ENCODE measurements around the gene GAPVD1. TPM values are rescaled to one million over a fixed set of nuclear protein-coding genes. Genes with fewer than 3 reads are reported as not detected.
"Not testable (repeated sequence)": the region's sequence is repeated elsewhere in the genome, so short reads cannot be mapped to it uniquely, and the experiment has no call there.

Gene GAPVD1
- total and polyA plus RNA-seq, 4 donors, result 6.5 to 67.7 (median 35.9) TPM

GRCh38 chr9:125286935-125287433, 25.4 kb downstream of the GAPVD1 start:
- H3K4me1 ChIP-seq (ENCODE audit: control insufficient read depth in 1 of 2, insufficient read depth in 2 of 2, low read length in 2 of 2); H3K4me3 ChIP-seq (ENCODE audit: low read length in 2 of 2); H3K27ac ChIP-seq (ENCODE audit: low read depth in 1 of 2, low read length in 2 of 2); ATAC-seq (ENCODE audit: low FRiP score); H3K27me3 ChIP-seq (ENCODE audit: control insufficient read depth in 1 of 2, insufficient read depth in 2 of 2, low read length in 1 of 2); DNase-seq; intact Hi-C loops (cut with DNase I); H3K36me3 ChIP-seq (ENCODE audit: control insufficient read depth in 1 of 2, insufficient read depth in 2 of 2, low read length in 1 of 2); H3K9me3 ChIP-seq (ENCODE audit: control insufficient read depth, low read length): not testable (repeated sequence)
- WGBS, 2 donors, result 76 to 80% methylated on average over 7 of the region's 7 CpGs

- no peaks in the 10 kb centered on the region for H3K27me3 ChIP-seq (ENCODE audit: control insufficient read depth in 1 of 2, insufficient read depth in 2 of 2, low read length in 1 of 2)
- peaks cover 0 to 4% of the 10 kb centered on the region in 2 donors for H3K4me1 ChIP-seq (ENCODE audit: control insufficient read depth in 1 of 2, insufficient read depth in 2 of 2, low read length in 2 of 2)
- H3K4me3 ChIP-seq (ENCODE audit: low read length in 2 of 2), result no peak overlapping the region
- DNase-seq (no peak), ATAC-seq (ENCODE audit: low FRiP score) (no peak)
- H3K9me3 ChIP-seq (ENCODE audit: control insufficient read depth, low read length), result no peaks in the 10 kb centered on the region
- no peak overlapping the region for H3K27ac ChIP-seq (ENCODE audit: low read depth in 1 of 2, low read length in 2 of 2)
- peaks cover 0 to 6% of the 10 kb centered on the region in 2 donors for H3K36me3 ChIP-seq (ENCODE audit: control insufficient read depth in 1 of 2, insufficient read depth in 2 of 2, low read length in 1 of 2)
- intact Hi-C loops (cut with DNase I), result no loop called here
These were observed 31.5 kb downstream of the GAPVD1 start for GRCh38 chr9:125293134-125293533.

- WGBS, 2 donors, result 94 to 96% methylated on average over 5 of the region's 5 CpGs
- ATAC-seq (ENCODE audit: low FRiP score), result no peak
- intact Hi-C loops (cut with DNase I), result no loop called here
- H3K4me3 ChIP-seq (ENCODE audit: low read length in 2 of 2), result no peak overlapping the region
- H3K4me1 ChIP-seq (ENCODE audit: control insufficient read depth in 1 of 2, insufficient read depth in 2 of 2, low read length in 2 of 2), result peaks cover 0 to 4% of the 10 kb centered on the region in 2 donors
- no peaks in the 10 kb centered on the region for H3K9me3 ChIP-seq (ENCODE audit: control insufficient read depth, low read length)
- no peaks in the 10 kb centered on the region for H3K36me3 ChIP-seq (ENCODE audit: control insufficient read depth in 1 of 2, insufficient read depth in 2 of 2, low read length in 1 of 2)
- DNase-seq, result no peak
- H3K27ac ChIP-seq (ENCODE audit: low read depth in 1 of 2, low read length in 2 of 2), result no peak overlapping the region
- H3K27me3 ChIP-seq (ENCODE audit: control insufficient read depth in 1 of 2, insufficient read depth in 2 of 2, low read length in 1 of 2), result no peaks in the 10 kb centered on the region
These were observed 34.0 kb downstream of the GAPVD1 start for GRCh38 chr9:125295657-125296056.

- intact Hi-C loops (cut with DNase I), result no loop called here
- no peak for ATAC-seq (ENCODE audit: low FRiP score)
- peaks cover 0 to under 1% of the 10 kb centered on the region in 2 donors for H3K36me3 ChIP-seq (ENCODE audit: control insufficient read depth in 1 of 2, insufficient read depth in 2 of 2, low read length in 1 of 2)
- DNase-seq, result no peak
- peaks cover 0 to 4% of the 10 kb centered on the region in 2 donors for H3K4me1 ChIP-seq (ENCODE audit: control insufficient read depth in 1 of 2, insufficient read depth in 2 of 2, low read length in 2 of 2)
- H3K27me3 ChIP-seq (ENCODE audit: control insufficient read depth in 1 of 2, insufficient read depth in 2 of 2, low read length in 1 of 2), result no peaks in the 10 kb centered on the region
- no peak overlapping the region for H3K4me3 ChIP-seq (ENCODE audit: low read length in 2 of 2)
- H3K27ac ChIP-seq (ENCODE audit: low read depth in 1 of 2, low read length in 2 of 2), result no peak overlapping the region
- WGBS, 2 donors, result 29 to 40% methylated on average over 3 of the region's 3 CpGs
- no peaks in the 10 kb centered on the region for H3K9me3 ChIP-seq (ENCODE audit: control insufficient read depth, low read length)
These were observed 35.3 kb downstream of the GAPVD1 start for GRCh38 chr9:125296843-125297372.

GRCh38 chr9:125297917-125298316, 36.3 kb downstream of the GAPVD1 start:
- H3K27ac ChIP-seq (ENCODE audit: low read depth in 1 of 2, low read length in 2 of 2), result no peak overlapping the region
- H3K9me3 ChIP-seq (ENCODE audit: control insufficient read depth, low read length), result no peaks in the 10 kb centered on the region
- intact Hi-C loops (cut with DNase I), result no loop called here
- no peak overlapping the region for H3K4me3 ChIP-seq (ENCODE audit: low read length in 2 of 2)
- peaks cover 0 to 4% of the 10 kb centered on the region in 2 donors for H3K4me1 ChIP-seq (ENCODE audit: control insufficient read depth in 1 of 2, insufficient read depth in 2 of 2, low read length in 2 of 2)
- ATAC-seq (ENCODE audit: low FRiP score) (no peak), DNase-seq (no peak)
- no peaks in the 10 kb centered on the region for H3K27me3 ChIP-seq (ENCODE audit: control insufficient read depth in 1 of 2, insufficient read depth in 2 of 2, low read length in 1 of 2)
- WGBS, 2 donors, result 97 to 98% methylated on average over 7 of the region's 7 CpGs
- H3K36me3 ChIP-seq (ENCODE audit: control insufficient read depth in 1 of 2, insufficient read depth in 2 of 2, low read length in 1 of 2), result peaks cover 0 to 5% of the 10 kb centered on the region in 2 donors

GRCh38 chr9:125302241-125302640, 40.6 kb downstream of the GAPVD1 start:
- Histone ChIP-seq H3K36me3 (ENCODE audit: control insufficient read depth in 1 of 2, insufficient read depth in 2 of 2, low read length in 1 of 2) (peaks cover 0 to 5% of the 10 kb centered on the region in 2 donors), H3K9me3 (ENCODE audit: control insufficient read depth, low read length) (no peaks in the 10 kb centered on the region), H3K4me3 (ENCODE audit: low read length in 2 of 2) (no peak overlapping the region), H3K4me1 (ENCODE audit: control insufficient read depth in 1 of 2, insufficient read depth in 2 of 2, low read length in 2 of 2) (peaks cover 0 to under 1% of the 10 kb centered on the region in 2 donors), H3K27me3 (ENCODE audit: control insufficient read depth in 1 of 2, insufficient read depth in 2 of 2, low read length in 1 of 2) (no peaks in the 10 kb centered on the region), H3K27ac (ENCODE audit: low read depth in 1 of 2, low read length in 2 of 2) (no peak overlapping the region)
- intact Hi-C loops (cut with DNase I), result no loop called here
- DNase-seq (no peak), ATAC-seq (ENCODE audit: low FRiP score) (no peak)
- WGBS, 2 donors, result 96 to 98% methylated on average over 2 of the region's 2 CpGs

- WGBS, 2 donors, result 93 to 97% methylated on average over 2 of the region's 2 CpGs
- intact Hi-C loops (cut with DNase I), result no loop called here
- no peak for DNase-seq
- ATAC-seq (ENCODE audit: low FRiP score), result no peak
- Histone ChIP-seq H3K36me3 (ENCODE audit: control insufficient read depth in 1 of 2, insufficient read depth in 2 of 2, low read length in 1 of 2) (peaks cover 0 to 5% of the 10 kb centered on the region in 2 donors), H3K9me3 (ENCODE audit: control insufficient read depth, low read length) (no peaks in the 10 kb centered on the region), H3K4me3 (ENCODE audit: low read length in 2 of 2) (no peak overlapping the region), H3K27me3 (ENCODE audit: control insufficient read depth in 1 of 2, insufficient read depth in 2 of 2, low read length in 1 of 2) (no peaks in the 10 kb centered on the region), H3K27ac (ENCODE audit: low read depth in 1 of 2, low read length in 2 of 2) (no peak overlapping the region), H3K4me1 (ENCODE audit: control insufficient read depth in 1 of 2, insufficient read depth in 2 of 2, low read length in 2 of 2) (no peaks in the 10 kb centered on the region)
These were observed 42.6 kb downstream of the GAPVD1 start for GRCh38 chr9:125304273-125304672.

GRCh38 chr9:125312411-125312810, 50.8 kb downstream of the GAPVD1 start:
- no peaks in the 10 kb centered on the region for H3K27me3 ChIP-seq (ENCODE audit: control insufficient read depth in 1 of 2, insufficient read depth in 2 of 2, low read length in 1 of 2)
- intact Hi-C loops (cut with DNase I), result no loop called here
- no peaks in the 10 kb centered on the region for H3K9me3 ChIP-seq (ENCODE audit: control insufficient read depth, low read length)
- DNase-seq, result no peak
- ATAC-seq (ENCODE audit: low FRiP score), result no peak
- H3K4me3 ChIP-seq (ENCODE audit: low read length in 2 of 2), result no peak overlapping the region
- 94 to 99% methylated on average over 2 of the region's 2 CpGs for WGBS, 2 donors
- no peaks in the 10 kb centered on the region for H3K4me1 ChIP-seq (ENCODE audit: control insufficient read depth in 1 of 2, insufficient read depth in 2 of 2, low read length in 2 of 2)
- no peak overlapping the region for H3K27ac ChIP-seq (ENCODE audit: low read depth in 1 of 2, low read length in 2 of 2)
- H3K36me3 ChIP-seq (ENCODE audit: control insufficient read depth in 1 of 2, insufficient read depth in 2 of 2, low read length in 1 of 2), result peaks cover 3 to 11% of the 10 kb centered on the region in 2 donors

GRCh38 chr9:125316359-125316758, 54.7 kb downstream of the GAPVD1 start:
- WGBS, 2 donors, result 60 to 79% methylated on average over 3 of the region's 3 CpGs
- not testable (repeated sequence) for ATAC-seq (ENCODE audit: low FRiP score)

More at GRCh38 chr9:125316359-125316758, 54.7 kb downstream of the GAPVD1 start:
- intact Hi-C loops (cut with DNase I); H3K9me3 ChIP-seq (ENCODE audit: control insufficient read depth, low read length); H3K27ac ChIP-seq (ENCODE audit: low read depth in 1 of 2, low read length in 2 of 2); H3K27me3 ChIP-seq (ENCODE audit: control insufficient read depth in 1 of 2, insufficient read depth in 2 of 2, low read length in 1 of 2); H3K4me1 ChIP-seq (ENCODE audit: control insufficient read depth in 1 of 2, insufficient read depth in 2 of 2, low read length in 2 of 2); DNase-seq; H3K4me3 ChIP-seq (ENCODE audit: low read length in 2 of 2): not testable (repeated sequence)
- H3K36me3 ChIP-seq (ENCODE audit: control insufficient read depth in 1 of 2, insufficient read depth in 2 of 2, low read length in 1 of 2), result peaks cover 5 to 11% of the 10 kb centered on the region in 2 donors

Data from aorta (tissue), 5 donors.